ENCODE data around the gene CPT1B. TPM values are rescaled to one million over a fixed set of nuclear protein-coding genes. Genes with fewer than 3 reads are reported as not detected.

CPT1B gene
- total and polyA plus RNA-seq, 2 of the 8 experiments (the other 6 are each of a cell fraction or from before 2014, with no cell fraction given), result 34.2 to 36.2 TPM

- H3K4me2 ChIP-seq (ENCODE audit: insufficient read depth in 1 of 2, low read depth in 2 of 2, low read length in 2 of 2), result no peak overlapping the region
- no peak overlapping the region for H3K27ac ChIP-seq (ENCODE audit: low read depth, low read length)
- no peak overlapping the region for H3K4me3 ChIP-seq (ENCODE audit: extremely low read depth in 1 of 4, insufficient read depth in 2 of 4, low read depth in 3 of 4, low read length in 4 of 4)
- no peak overlapping the region for H3K4ac ChIP-seq (replicated peaks; ENCODE audit: insufficient read length, low read depth, low read length)
- H4K8ac ChIP-seq (ENCODE audit: extremely low read depth, insufficient read depth, low read length), result no peak overlapping the region
- no peaks in the 10 kb centered on the region for H3K9me3 ChIP-seq (ENCODE audit: insufficient read depth in 2 of 2, low read depth in 1 of 2, low read length in 1 of 2)
- no peak overlapping the region for H2AK5ac ChIP-seq (ENCODE audit: low read depth, low read length)
- H3K14ac ChIP-seq (ENCODE audit: insufficient read length), result no peak overlapping the region
- DNase-seq (ENCODE audit: low read depth in 1 of 2, low spot score in 2 of 2), result no peak
- no peak overlapping the region for H3K18ac ChIP-seq (ENCODE audit: extremely low read depth, low read length)
- no peak overlapping the region for H3K56ac ChIP-seq (replicated peaks; ENCODE audit: insufficient read length, low read depth, low read length)
- peaks cover 1 to 8% (median 6%) of the 10 kb centered on the region in 4 experiments; a peak in 6 of 7 replicates for H3K27me3 ChIP-seq (replicated peaks in 1 of 4; ENCODE audit: control insufficient read depth in 3 of 4, extremely low read depth in 1 of 4, insufficient read depth in 3 of 4, low read length in 3 of 4)
- no peak overlapping the region for H2AFZ ChIP-seq (ENCODE audit: low read length)
- no peak overlapping the region for H4K5ac ChIP-seq (ENCODE audit: insufficient read length, low read depth, low read length)
- no peaks in the 10 kb centered on the region for H3K23me2 ChIP-seq (ENCODE audit: low read depth, low read length)
- CTCF ChIA-PET (ENCODE audit: partially characterized antibody), result interaction anchor here (0.6 to 6.6 kb wide), 4 partner anchors 9 to 92 kb away, joined by 3 to 36 read pairs (median 3); partner anchors contain the start of gene SCO2
- H3K4me1 ChIP-seq (replicated peaks in 1 of 4; ENCODE audit: control insufficient read depth in 3 of 4, insufficient read depth in 4 of 4, low read length in 3 of 4), result no peaks in the 10 kb centered on the region
- no peak overlapping the region for H2BK20ac ChIP-seq (ENCODE audit: low read length)
- H3K9ac ChIP-seq (replicated peaks in 1 of 4; ENCODE audit: extremely low read depth in 1 of 4, low read depth in 3 of 4, low read length in 3 of 4), result no peak overlapping the region
- POLR2A ChIA-PET (ENCODE audit: partially characterized antibody), result no interaction called here
- H2BK12ac ChIP-seq (ENCODE audit: low read depth, low read length), result no peak overlapping the region
- H2BK120ac ChIP-seq (replicated peaks; ENCODE audit: low read depth, low read length), result no peak overlapping the region
- no peak overlapping the region for H2BK5ac ChIP-seq (ENCODE audit: low read depth, low read length)
- no peaks in the 10 kb centered on the region for H3K79me1 ChIP-seq (ENCODE audit: low read depth, low read length)
- no peak for FAIRE-seq
- no peak overlapping the region for H3K23ac ChIP-seq (ENCODE audit: insufficient read length)
- no peaks in the 10 kb centered on the region for H4K20me1 ChIP-seq (replicated peaks in 1 of 2; ENCODE audit: control insufficient read depth in 1 of 2, insufficient read depth in 2 of 2, low read length in 2 of 2)
- WGBS, 2 experiments (ENCODE audit: extremely low coverage in 1 of 2, insufficient coverage in 1 of 2, insufficient read length in 1 of 2, insufficient replicate concordance in 2 of 2, low coverage in 1 of 2, low lambda C conversion rate in 2 of 2, missing lambda C conversion rate in 1 of 2), result 90 to 100% methylated on average over 3 to 13 of the region's 13 CpGs
- no peak overlapping the region for H2BK15ac ChIP-seq (ENCODE audit: low read length)
- no peak overlapping the region for H4K91ac ChIP-seq (replicated peaks; ENCODE audit: insufficient read length, low read length)
- no peaks in the 10 kb centered on the region for H3K36me3 ChIP-seq (ENCODE audit: control insufficient read depth in 2 of 4, insufficient read depth in 4 of 4, low read length in 3 of 4)
- no peaks in the 10 kb centered on the region for H3K79me2 ChIP-seq (ENCODE audit: control insufficient read depth in 1 of 2, insufficient read depth in 2 of 2, low read length in 2 of 2)
- TF ChIP-seq KDM1A (IDR thresholded peaks at IDR 0.05; ENCODE audit: borderline replicate concordance, low read length) (no peak), CEBPB (IDR thresholded peaks at IDR 0.05; ENCODE audit: low read depth, low read length) (no peak), BACH1 (IDR thresholded peaks at IDR 0.05; ENCODE audit: low read length) (no peak), CHD2 (IDR thresholded peaks at IDR 0.05; ENCODE audit: low read length) (no peak), SAP30 (IDR thresholded peaks at IDR 0.05; ENCODE audit: insufficient read depth, insufficient replicate concordance, low read length) (no peak), SUZ12 (IDR thresholded peaks at IDR 0.05; ENCODE audit: low read length) (no peak), EZH2 (IDR thresholded peaks at IDR 0.05; ENCODE audit: low read depth, low read length, severe bottlenecking) (no peak), RAD21 (IDR thresholded peaks at IDR 0.05 in 1 of 2, conservative IDR thresholded peaks at IDR 0.05 in 1 of 2; ENCODE audit: low read depth in 2 of 2, low read length in 2 of 2) (no peak), BRCA1 (IDR thresholded peaks at IDR 0.05; ENCODE audit: low read depth, low read length) (no peak), JUN (IDR thresholded peaks at IDR 0.05; ENCODE audit: low read depth, low read length) (no peak), GABPA (IDR thresholded peaks at IDR 0.05; ENCODE audit: borderline replicate concordance, insufficient read depth, low read length) (no peak), CBX5 (IDR thresholded peaks at IDR 0.05; ENCODE audit: low read depth, low read length) (no peak)
Observed at GRCh38 chr22:50537765-50538164, 40.5 kb downstream of the CPT1B start.
